T-helper 1 cell treated with Interleukin-12 subunit alpha and Interleukin-12 subunit beta and Interleukin-4 antibody, amounts not matched to agents 30 μg/mL and 1 μg/mL, for 36 hours (primary cell): ENCODE results near the gene TTC32.
A peak's percentile ranks its signal among the peaks of the same experiment; 100 is the strongest.
"Not testable (repeated sequence)": the region's sequence is repeated elsewhere in the genome, so short reads cannot be mapped to it uniquely, and the experiment has no call there.

Source experiments
- H3K27ac Mint-ChIP-seq: one replicate; pipeline ENCODE4 v1.8.0; 2021; ENCODE audit warnings: mild to moderate bottlenecking, mixed read lengths
- H3K27me3 Mint-ChIP-seq: one replicate; pipeline ENCODE4 v1.8.0; 2021; ENCODE audit warnings: low read depth, mixed read lengths
- H3K36me3 Mint-ChIP-seq: one replicate; pipeline ENCODE4 v1.8.0; 2021; ENCODE audit warnings: low read depth, mixed read lengths
- H3K4me1 Mint-ChIP-seq: one replicate; pipeline ENCODE4 v1.8.0; 2021; ENCODE audit warnings: low read depth, mixed read lengths
- H3K4me3 Mint-ChIP-seq: one replicate; pipeline ENCODE4 v1.8.0; 2021; ENCODE audit warnings: mild to moderate bottlenecking, moderate library complexity, mixed read lengths
- H3K9me3 Mint-ChIP-seq: one replicate; pipeline ENCODE4 v1.8.0; 2021; ENCODE audit warnings: mixed read lengths

TTC32 gene

DNA sequence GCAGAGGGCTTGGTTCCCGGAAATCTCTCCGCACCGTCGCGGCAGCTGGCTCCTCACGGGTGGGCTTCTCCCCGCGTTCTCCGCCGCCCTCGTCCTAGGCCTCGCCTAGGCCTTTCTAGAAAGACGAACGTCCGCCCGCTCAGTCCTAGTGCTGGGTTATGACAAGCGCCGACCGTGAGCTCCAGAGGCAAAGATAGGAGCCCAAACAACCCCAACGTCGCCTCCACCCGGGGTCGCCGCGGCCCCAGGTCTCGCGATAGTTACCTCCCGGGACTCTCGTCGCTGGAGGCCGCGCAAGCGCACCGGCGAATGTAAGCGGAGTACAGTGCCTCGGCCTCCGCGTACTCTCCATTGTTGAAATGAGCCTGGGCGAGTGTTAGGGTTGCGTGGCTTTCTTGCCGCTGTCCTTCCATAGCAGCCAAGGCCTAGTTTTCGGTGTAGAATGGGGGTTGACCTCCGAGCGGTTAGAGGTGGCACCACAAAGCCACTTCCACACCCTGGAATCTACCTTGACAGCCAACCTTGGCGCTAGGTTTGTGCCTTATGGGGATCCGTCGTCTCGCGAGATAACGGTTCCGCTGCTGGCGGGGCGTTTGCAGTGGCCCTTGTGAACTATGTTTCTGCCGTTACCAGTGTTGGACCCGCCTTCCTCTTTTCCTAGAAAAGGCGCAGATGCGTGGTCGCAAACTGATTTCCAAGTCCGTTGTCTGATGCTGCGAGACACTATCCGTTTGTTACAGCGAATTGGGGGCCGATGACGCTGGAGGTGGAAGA lies at the start of gene TTC32:
TTC32 (minus strand) TSS at position 542 of the 774 bp plus-strand sequence; CDS start at position 413, 129 bp downstream.
- H3K4me1 Mint-ChIP-seq, result peaks cover 31% of the 10 kb centered on the region
- H3K36me3 Mint-ChIP-seq, result peaks cover 11% of the 10 kb centered on the region
- peak within 1 kb of the TSS; percentile 98 for H3K27ac Mint-ChIP-seq
- H3K27me3 Mint-ChIP-seq, result peaks cover 15% of the 10 kb centered on the region
- H3K9me3 Mint-ChIP-seq, result no peaks in the 10 kb centered on the region
- peak within 1 kb of the TSS; percentile 97 for H3K4me3 Mint-ChIP-seq

GRCh38 chr2:19949071-19949470 lies 47.3 kb upstream of the TTC32 start:
- H3K4me3 Mint-ChIP-seq, result no peak overlapping the region
- H3K4me1 Mint-ChIP-seq, result no peaks in the 10 kb centered on the region
- H3K36me3 Mint-ChIP-seq, result peaks cover 1% of the 10 kb centered on the region
- H3K9me3 Mint-ChIP-seq, result no peaks in the 10 kb centered on the region
- no peak overlapping the region for H3K27ac Mint-ChIP-seq
- H3K27me3 Mint-ChIP-seq, result no peaks in the 10 kb centered on the region

GRCh38 chr2:19947184-19947940 lies 45.6 kb upstream of the TTC32 start:
- Mint-ChIP-seq H3K36me3 (peaks cover 1% of the 10 kb centered on the region), H3K4me3 (no peak overlapping the region)

GRCh38 chr2:19944205-19944845 lies 42.5 kb upstream of the TTC32 start:
- no peak overlapping the region for H3K4me3 Mint-ChIP-seq
- no peaks in the 10 kb centered on the region for H3K9me3 Mint-ChIP-seq
- H3K4me1 Mint-ChIP-seq, result no peaks in the 10 kb centered on the region

More at GRCh38 chr2:19947184-19947940, 45.6 kb upstream of the TTC32 start:
- Mint-ChIP-seq H3K27ac (no peak overlapping the region), H3K27me3 (no peaks in the 10 kb centered on the region), H3K4me1 (no peaks in the 10 kb centered on the region), H3K9me3 (no peaks in the 10 kb centered on the region)

GRCh38 chr2:19943189-19943588 lies 41.4 kb upstream of the TTC32 start:
- H3K4me1 Mint-ChIP-seq, result no peaks in the 10 kb centered on the region
- no peaks in the 10 kb centered on the region for H3K27me3 Mint-ChIP-seq
- H3K9me3 Mint-ChIP-seq, result no peaks in the 10 kb centered on the region
- no peak overlapping the region for H3K4me3 Mint-ChIP-seq
- no peak overlapping the region for H3K27ac Mint-ChIP-seq
- H3K36me3 Mint-ChIP-seq, result peaks cover 1% of the 10 kb centered on the region

More at GRCh38 chr2:19944205-19944845, 42.5 kb upstream of the TTC32 start:
- Mint-ChIP-seq H3K36me3 (peaks cover 1% of the 10 kb centered on the region), H3K27ac (no peak overlapping the region), H3K27me3 (no peaks in the 10 kb centered on the region)

GRCh38 chr2:19942199-19942598 lies 40.4 kb upstream of the TTC32 start:
- no peak overlapping the region for H3K4me3 Mint-ChIP-seq
- H3K4me1 Mint-ChIP-seq, result no peaks in the 10 kb centered on the region
- no peaks in the 10 kb centered on the region for H3K9me3 Mint-ChIP-seq
- peaks cover 1% of the 10 kb centered on the region for H3K36me3 Mint-ChIP-seq
- H3K27ac Mint-ChIP-seq, result no peak overlapping the region
- no peaks in the 10 kb centered on the region for H3K27me3 Mint-ChIP-seq

GRCh38 chr2:19937004-19937403 lies 35.2 kb upstream of the TTC32 start:
- Mint-ChIP-seq H3K4me3 (no peak overlapping the region), H3K27ac (no peak overlapping the region), H3K4me1 (no peaks in the 10 kb centered on the region), H3K36me3 (peaks cover 2% of the 10 kb centered on the region), H3K9me3 (no peaks in the 10 kb centered on the region), H3K27me3 (no peaks in the 10 kb centered on the region)

DNA sequence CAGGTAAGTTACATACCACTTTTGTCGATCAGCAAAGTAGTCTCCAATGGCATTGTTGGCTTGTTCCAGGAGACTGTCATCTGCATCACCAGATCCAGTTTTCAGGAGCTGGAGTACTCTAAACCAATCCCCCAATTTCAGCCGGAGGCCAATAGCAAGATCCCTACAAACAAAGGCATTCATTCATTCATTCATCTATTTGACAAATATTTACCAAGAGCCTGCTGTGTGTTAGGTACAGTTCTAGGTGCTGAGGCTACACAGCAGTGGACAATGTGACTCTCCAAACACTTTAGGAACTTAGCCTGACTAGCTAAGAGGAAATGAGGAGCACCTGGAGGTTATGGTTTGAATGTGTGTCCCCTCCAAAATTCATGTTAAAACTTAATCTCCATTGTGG lies 34.4 kb upstream of the TTC32 start:
- Mint-ChIP-seq H3K4me1 (no peaks in the 10 kb centered on the region), H3K36me3 (peaks cover 3% of the 10 kb centered on the region), H3K27ac (no peak overlapping the region), H3K9me3 (no peaks in the 10 kb centered on the region), H3K4me3 (no peak overlapping the region), H3K27me3 (no peaks in the 10 kb centered on the region)

DNA sequence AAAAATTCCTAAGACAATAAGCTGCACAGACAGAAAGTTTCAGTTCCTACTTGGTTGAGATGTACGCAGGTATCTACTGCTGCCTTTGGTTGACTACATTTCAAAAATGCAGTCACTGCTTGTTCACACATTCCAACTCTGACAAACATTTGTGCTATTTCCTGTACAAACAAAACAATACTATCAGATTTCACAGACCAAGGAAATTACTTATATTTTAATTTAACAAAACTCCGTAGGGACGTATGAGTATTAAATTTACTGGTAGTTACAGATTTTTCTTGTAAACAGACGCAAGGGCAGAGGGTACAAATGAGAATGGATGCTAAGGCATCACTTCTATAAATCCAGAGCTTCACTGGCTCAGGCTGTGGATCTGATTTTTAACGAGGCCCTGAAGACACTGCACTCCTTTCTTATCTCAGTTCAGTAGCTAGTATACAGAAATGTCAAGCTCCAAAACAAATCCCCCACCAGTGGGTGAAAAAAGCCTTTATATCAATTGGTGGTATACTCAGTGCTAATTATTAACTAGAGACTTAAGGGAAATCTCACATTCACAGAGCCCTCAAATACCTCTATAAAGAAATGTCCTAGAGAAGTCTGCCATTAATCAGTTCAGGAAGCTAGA lies 31.7 kb upstream of the TTC32 start:
- H3K36me3 Mint-ChIP-seq, result peaks cover 9% of the 10 kb centered on the region
- no peak overlapping the region for H3K27ac Mint-ChIP-seq
- no peaks in the 10 kb centered on the region for H3K4me1 Mint-ChIP-seq
- no peaks in the 10 kb centered on the region for H3K27me3 Mint-ChIP-seq
- H3K4me3 Mint-ChIP-seq, result no peak overlapping the region
- H3K9me3 Mint-ChIP-seq, result peaks cover 5% of the 10 kb centered on the region

DNA sequence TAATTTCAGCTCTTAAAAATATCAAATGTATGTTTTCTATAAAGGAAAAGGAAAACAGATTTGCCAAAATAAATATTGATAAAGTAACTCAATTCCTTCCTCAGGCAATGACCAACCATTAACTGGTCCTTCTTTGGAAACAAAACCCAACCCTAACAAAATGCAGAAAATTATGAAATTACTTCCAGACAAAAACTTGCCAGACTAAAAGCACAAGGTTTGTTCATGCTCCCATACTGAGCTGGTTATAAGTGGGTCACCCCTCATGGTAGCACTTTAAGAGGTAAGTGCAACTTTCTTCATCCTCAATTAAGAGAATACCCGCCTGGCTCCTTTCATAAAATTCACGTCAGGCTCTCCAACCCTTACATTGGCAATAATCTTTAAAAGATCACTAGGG lies 31.1 kb upstream of the TTC32 start:
- peaks cover 10% of the 10 kb centered on the region for H3K36me3 Mint-ChIP-seq
- no peak overlapping the region for H3K27ac Mint-ChIP-seq
- no peak overlapping the region for H3K4me3 Mint-ChIP-seq
- peaks cover 8% of the 10 kb centered on the region for H3K9me3 Mint-ChIP-seq
- no peaks in the 10 kb centered on the region for H3K27me3 Mint-ChIP-seq
- H3K4me1 Mint-ChIP-seq, result no peaks in the 10 kb centered on the region

GRCh38 chr2:19929226-19929625 lies 27.4 kb upstream of the TTC32 start:
- H3K27me3 Mint-ChIP-seq, result no peaks in the 10 kb centered on the region
- peaks cover 22% of the 10 kb centered on the region for H3K36me3 Mint-ChIP-seq
- H3K4me1 Mint-ChIP-seq, result no peaks in the 10 kb centered on the region
- no peak overlapping the region for H3K27ac Mint-ChIP-seq
- H3K4me3 Mint-ChIP-seq, result no peak overlapping the region
- H3K9me3 Mint-ChIP-seq, result peaks cover 24% of the 10 kb centered on the region

GRCh38 chr2:19927816-19928215 lies 26.0 kb upstream of the TTC32 start:
- H3K27ac Mint-ChIP-seq, result not testable (repeated sequence)

DNA sequence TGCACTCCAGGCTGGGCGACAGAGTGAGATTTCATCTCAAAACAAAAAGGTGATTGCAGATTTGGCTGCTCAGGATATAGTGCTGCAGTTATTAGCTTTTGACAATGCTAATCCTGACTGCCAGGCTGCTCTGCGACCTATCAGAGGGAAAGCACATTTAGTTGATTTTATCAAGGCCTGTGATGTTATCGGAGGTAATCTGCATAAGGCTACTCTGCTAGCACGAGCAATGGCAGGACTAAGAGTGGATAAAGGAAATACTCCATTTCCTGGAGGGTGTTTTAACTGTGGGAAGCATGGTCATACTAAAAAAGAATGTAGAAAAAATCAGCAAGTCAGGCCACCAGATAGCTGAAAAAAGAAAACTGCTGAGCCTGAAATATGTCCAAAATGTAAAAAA lies 22.7 kb upstream of the TTC32 start:
- H3K4me1 Mint-ChIP-seq, result not testable (repeated sequence)

More at GRCh38 chr2:19927816-19928215, 26.0 kb upstream of the TTC32 start:
- H3K27me3 Mint-ChIP-seq, H3K4me1 Mint-ChIP-seq, H3K4me3 Mint-ChIP-seq: not testable (repeated sequence)
- H3K9me3 Mint-ChIP-seq, result peaks cover 24% of the 10 kb centered on the region
- H3K36me3 Mint-ChIP-seq, result peaks cover 20% of the 10 kb centered on the region

DNA sequence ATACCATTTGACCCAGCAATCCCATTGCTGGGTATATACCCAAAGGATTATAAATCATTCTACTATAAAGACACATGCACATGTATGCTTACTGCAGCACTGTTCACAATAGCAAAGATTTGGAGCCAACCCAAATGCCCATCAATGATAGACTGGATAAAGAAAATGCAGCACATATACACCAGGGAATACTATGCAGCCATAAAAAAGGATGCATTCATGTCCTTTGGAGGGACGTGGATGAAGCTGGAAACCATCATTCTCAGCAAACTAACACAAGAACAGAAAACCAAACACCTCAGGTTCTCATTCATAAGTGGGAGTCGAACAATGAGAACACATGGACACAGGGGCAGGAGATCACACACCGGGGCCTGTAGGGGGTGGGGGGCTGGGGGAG lies 20.4 kb upstream of the TTC32 start:
- not testable (repeated sequence) for H3K27ac Mint-ChIP-seq, H3K4me1 Mint-ChIP-seq, H3K4me3 Mint-ChIP-seq, H3K27me3 Mint-ChIP-seq
- Mint-ChIP-seq H3K36me3 (peaks cover 15% of the 10 kb centered on the region), H3K9me3 (peaks cover 11% of the 10 kb centered on the region)

More for the DNA sequence above, 22.7 kb upstream of the TTC32 start:
- not testable (repeated sequence) for H3K27ac Mint-ChIP-seq, H3K4me3 Mint-ChIP-seq, H3K27me3 Mint-ChIP-seq
- Mint-ChIP-seq H3K36me3 (peaks cover 19% of the 10 kb centered on the region), H3K9me3 (peaks cover 24% of the 10 kb centered on the region)
